ENCODE measurements around the gene SEC14L1. TPM values are rescaled to one million over a fixed set of nuclear protein-coding genes. Genes with fewer than 3 reads are reported as not detected.
"Not testable (repeated sequence)": the region's sequence is repeated elsewhere in the genome, so short reads cannot be mapped to it uniquely, and the experiment has no call there.

Gene SEC14L1
- total RNA-seq, 1 donor, result 101 TPM

- no peak for DNase-seq (ENCODE audit: low read depth)
- H3K4me3 ChIP-seq (ENCODE audit: low read depth, low read length), result peak overlapping the region; percentile 60
Observed at GRCh38 chr17:77246110-77247047, 105.6 kb downstream of the SEC14L1 start.

GRCh38 chr17:77247048-77247541 is 106.3 kb downstream of the SEC14L1 start:
- H3K4me3 ChIP-seq (ENCODE audit: low read depth, low read length), result peak overlapping the region; percentile 60
- peak; percentile 66 for DNase-seq (ENCODE audit: low read depth)
- TF ChIP-seq CTCF (IDR thresholded peaks at IDR 0.05; ENCODE audit: insufficient read depth, low read depth, low read length), result peak; percentile 89

More at GRCh38 chr17:77246110-77247047, 105.6 kb downstream of the SEC14L1 start:
- no peak for TF ChIP-seq CTCF (IDR thresholded peaks at IDR 0.05; ENCODE audit: insufficient read depth, low read depth, low read length)

GRCh38 chr17:77247609-77248008 is 106.8 kb downstream of the SEC14L1 start:
- no peak for TF ChIP-seq CTCF (IDR thresholded peaks at IDR 0.05; ENCODE audit: insufficient read depth, low read depth, low read length)
- peak overlapping the region; percentile 60 for H3K4me3 ChIP-seq (ENCODE audit: low read depth, low read length)

GRCh38 chr17:77248216-77249114 is 107.7 kb downstream of the SEC14L1 start:
- no peak overlapping the region for H3K4me3 ChIP-seq (ENCODE audit: low read depth, low read length)
- DNase-seq (ENCODE audit: low read depth), result no peak
- no peak for TF ChIP-seq CTCF (IDR thresholded peaks at IDR 0.05; ENCODE audit: insufficient read depth, low read depth, low read length)

More at GRCh38 chr17:77247609-77248008, 106.8 kb downstream of the SEC14L1 start:
- no peak for DNase-seq (ENCODE audit: low read depth)

GRCh38 chr17:77251622-77252183 is 110.9 kb downstream of the SEC14L1 start:
- no peak for DNase-seq (ENCODE audit: low read depth)
- no peak overlapping the region for H3K4me3 ChIP-seq (ENCODE audit: low read depth, low read length)
- no peak for TF ChIP-seq CTCF (IDR thresholded peaks at IDR 0.05; ENCODE audit: insufficient read depth, low read depth, low read length)

- not testable (repeated sequence) for H3K4me3 ChIP-seq (ENCODE audit: low read depth, low read length)
- DNase-seq (ENCODE audit: low read depth), result peak; percentile 41
Observed at GRCh38 chr17:77252306-77252705, 111.5 kb downstream of the SEC14L1 start.
